Head of caudate nucleus (tissue), 42 donors: ENCODE results near the gene DHRS3.
A peak's percentile ranks its signal among the peaks of the same experiment; 100 is the strongest.
"Not testable (repeated sequence)": the region's sequence is repeated elsewhere in the genome, so short reads cannot be mapped to it uniquely, and the experiment has no call there.

Experiments
- DNase-seq, 42 donors: peaks; one replicate each; pipeline versions ENCODE4 v3.0.0 to v3.0.0-alpha.2; 2020 to 2021; ENCODE audit warnings: mixed read lengths in 7 of 42
- intact Hi-C: fragments of 100-400 bp; cut with DNase I; formaldehyde crosslinking; loops from one replicate; pipeline ENCODE4 v1.15.0; 2022

The DHRS3 gene

DNA sequence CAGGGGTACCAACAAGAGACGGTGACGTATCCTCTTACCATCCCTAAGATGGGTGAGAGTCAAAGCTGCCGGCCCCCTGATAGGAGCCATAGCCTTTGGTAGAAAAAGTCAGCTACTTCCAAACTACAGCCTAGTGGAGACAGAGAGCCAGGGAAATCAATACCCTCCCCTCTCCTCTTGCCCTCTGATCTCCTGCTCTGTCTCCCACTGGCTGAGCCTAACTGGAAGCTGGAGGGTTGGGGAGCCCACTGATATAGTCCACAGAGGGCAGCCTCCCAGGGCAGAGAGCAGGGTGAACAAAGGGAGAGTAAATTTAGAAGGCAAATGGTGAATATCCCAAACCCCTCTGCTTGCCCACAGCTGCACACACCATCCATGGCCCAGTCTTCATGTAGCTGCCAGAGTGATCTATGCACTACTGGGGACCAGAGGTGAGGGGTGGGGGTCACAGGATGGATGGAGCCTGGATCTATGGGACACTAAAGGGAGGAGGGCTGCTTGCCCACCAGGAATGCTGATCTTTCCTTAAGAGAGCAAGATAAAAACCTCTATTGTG is 80.0 kb downstream of the DHRS3 start:
- intact Hi-C loops: no loop called here
- peak in 3 of 42 donors; percentile 1 to 10 (median 9) for DNase-seq

DNA sequence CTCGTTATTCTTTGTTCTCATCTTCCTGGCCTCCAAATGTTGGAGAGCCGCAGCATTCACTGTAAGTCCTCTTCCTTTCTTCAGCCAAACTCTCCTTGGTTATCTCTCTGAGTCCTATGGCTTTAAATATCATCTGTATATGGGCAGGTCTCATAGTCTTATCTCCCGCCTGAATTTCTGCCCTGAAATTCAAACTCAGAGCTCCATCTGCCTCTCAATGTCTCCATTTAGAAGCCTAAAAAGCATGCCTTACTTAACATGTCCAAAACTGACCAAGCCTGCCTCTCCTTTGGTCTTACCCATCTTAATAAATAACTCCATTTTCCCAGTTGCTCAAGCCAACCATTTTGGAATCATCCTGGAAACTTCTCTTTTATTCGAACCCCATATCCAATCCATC is 80.7 kb downstream of the DHRS3 start:
- DNase-seq: no peak
- intact Hi-C loops: no loop called here

DNA sequence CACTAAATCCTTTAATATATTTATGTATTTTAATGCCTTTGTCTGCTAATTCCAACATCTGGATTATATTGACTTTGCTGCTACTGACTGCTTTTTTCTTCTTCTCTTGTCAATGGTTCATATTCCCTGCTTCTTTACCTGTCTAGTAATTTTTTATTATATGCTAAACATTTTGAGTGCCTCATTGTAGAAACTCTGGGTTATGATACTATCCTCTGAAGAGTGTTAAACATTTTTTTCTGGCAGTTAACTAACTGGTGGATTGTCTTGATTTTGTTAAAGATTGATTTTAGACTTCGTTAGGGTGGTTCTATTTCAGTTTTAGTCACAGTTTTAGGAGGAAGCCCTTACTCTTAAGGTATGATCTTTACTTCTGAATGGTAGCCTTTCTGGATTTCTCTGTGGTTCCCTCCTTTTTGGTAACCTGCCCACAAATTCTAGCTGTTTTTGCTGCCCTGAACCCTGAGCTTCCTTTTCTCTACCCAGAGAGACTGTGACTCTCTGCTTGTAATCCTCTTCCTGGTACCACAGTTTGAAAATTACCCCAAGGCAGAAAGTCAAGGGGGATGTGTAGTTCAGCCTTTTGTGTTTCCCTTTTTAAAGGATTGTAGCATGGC is 81.9 kb downstream of the DHRS3 start:
- DNase-seq: no peak
- intact Hi-C loops: no loop called here

- intact Hi-C loops: no loop called here
- DNase-seq: peak in 2 of 42 donors; percentile 10 to 19
Observed at GRCh38 chr1:12532405-12533315, 85.3 kb downstream of the DHRS3 start.

GRCh38 chr1:12531179-12531499 is 86.9 kb downstream of the DHRS3 start:
- intact Hi-C loops: no loop called here
- DNase-seq: no peak

DNA sequence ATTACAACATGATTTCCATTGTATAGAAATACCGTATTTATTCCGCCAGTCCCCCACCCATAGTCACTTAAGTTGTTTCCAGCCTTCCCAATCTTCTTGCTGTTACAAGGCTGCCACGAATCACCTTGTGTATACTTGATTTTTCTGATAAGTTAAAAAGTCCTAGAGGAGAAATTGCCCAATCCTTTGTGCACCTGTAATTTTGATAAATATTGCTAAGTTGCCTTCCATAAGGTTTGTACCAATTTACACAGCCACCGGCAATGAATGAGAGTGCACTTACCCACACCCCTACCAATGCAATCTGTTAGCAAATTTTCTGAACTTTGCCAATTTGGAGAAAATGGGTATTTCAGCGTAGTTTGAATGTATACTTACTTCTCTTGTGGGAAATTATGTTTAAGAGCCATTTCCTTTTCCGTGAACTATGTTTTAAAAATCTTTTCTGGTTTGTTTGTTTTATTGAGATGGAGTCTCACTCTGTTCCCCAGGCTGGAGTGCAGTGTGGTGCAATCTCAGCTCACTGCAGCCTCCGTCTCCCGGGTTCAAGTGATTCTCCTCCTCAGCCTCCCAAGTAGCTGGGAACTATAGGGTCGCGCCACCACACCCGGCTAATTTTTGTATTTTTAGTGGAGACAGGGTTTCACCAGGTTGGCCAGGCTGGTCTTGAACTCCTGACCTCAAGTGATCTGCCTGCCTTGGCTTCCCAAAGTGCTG is 87.4 kb downstream of the DHRS3 start:
- intact Hi-C loops: no loop called here

GRCh38 chr1:12529640-12530174 is 88.3 kb downstream of the DHRS3 start:
- no peak for DNase-seq
- intact Hi-C loops: no loop called here

More for the DNA sequence above, 87.4 kb downstream of the DHRS3 start:
- peak in 2 of 42 donors; percentile 1 to 19 for DNase-seq

- peak in 29 of 42 donors; percentile 27 to 69 (median 49) for DNase-seq
- intact Hi-C loops: no loop called here
Observed at GRCh38 chr1:12528021-12528852, 89.8 kb downstream of the DHRS3 start.

DNA sequence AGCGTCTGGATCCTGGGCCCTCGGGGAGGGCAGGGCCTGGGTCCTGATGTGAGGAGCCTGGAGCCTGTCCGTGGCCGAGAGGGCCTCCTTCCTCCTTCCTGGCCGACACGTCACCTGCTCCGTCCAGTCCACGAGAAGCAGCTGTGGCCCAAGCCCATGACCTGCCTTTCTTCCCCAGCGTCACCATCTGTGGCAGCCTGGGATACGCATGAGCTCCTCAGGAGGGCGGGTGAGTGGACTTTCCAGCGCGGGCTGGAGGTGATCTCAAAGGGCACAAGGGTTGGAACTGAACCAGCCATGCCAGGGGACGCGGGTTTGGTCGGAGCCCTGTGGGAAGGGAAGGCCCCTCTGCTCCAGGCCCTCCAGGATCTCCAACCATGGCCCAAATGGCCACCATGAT is 90.4 kb downstream of the DHRS3 start:
- DNase-seq: peak in 1 of 42 donors; percentile 17
- intact Hi-C loops: no loop called here

- intact Hi-C loops: no loop called here
- peak in 5 of 42 donors; percentile 1 to 70 (median 35) for DNase-seq
Observed at GRCh38 chr1:12525311-12526181, 92.5 kb downstream of the DHRS3 start.

DNA sequence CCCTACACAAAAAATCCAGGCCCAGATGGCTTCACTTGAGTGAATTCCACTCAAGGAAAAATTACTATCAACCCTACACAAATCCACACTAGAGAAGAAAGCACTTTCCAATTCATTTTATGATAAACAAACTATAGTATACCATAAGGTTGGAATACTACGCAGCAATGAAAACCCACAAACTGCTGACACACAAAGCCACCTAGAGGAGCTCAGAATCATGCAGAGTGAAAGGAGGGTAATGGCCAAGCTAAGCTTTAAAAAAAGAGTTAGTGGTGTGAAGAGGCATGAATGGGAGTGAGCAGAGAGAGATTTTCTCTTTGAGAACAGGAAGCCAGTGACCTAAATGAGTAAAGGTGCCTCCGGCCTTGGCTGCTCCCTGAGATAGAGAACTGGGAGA is 93.7 kb downstream of the DHRS3 start:
- peak in 1 of 42 donors; percentile 7 for DNase-seq
- intact Hi-C loops: no loop called here

DNA sequence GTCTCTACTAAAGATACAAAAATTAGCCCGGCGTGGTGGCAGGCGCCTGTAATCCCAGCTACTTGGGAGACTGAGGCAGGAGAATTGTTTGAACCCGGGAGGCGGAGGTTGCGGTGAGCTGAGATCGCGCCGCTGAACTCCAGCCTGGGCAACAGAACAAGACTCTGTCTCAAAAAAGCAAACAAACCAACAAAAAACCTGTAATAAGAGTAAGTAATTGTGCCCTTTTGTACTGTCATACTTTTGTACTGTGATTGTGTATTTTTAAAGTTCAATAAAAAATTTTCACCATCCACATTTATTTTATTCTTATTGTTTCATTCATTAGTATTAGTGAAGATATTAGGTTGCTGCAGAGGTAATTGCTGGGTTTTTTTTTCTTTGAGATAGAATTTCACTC is 95.2 kb downstream of the DHRS3 start:
- intact Hi-C loops, DNase-seq: not testable (repeated sequence)

- DNase-seq: peak in 1 of 42 donors; percentile 16
- intact Hi-C loops: no loop called here
Observed at GRCh38 chr1:12521096-12521495, 96.9 kb downstream of the DHRS3 start.

GRCh38 chr1:12519693-12520364 is 98.2 kb downstream of the DHRS3 start:
- intact Hi-C loops: loop anchor here (10.0 kb wide), 1 partner anchor 95 kb away; the partner anchor contains the start of gene DHRS3
- DNase-seq: no peak

GRCh38 chr1:12518931-12519692 is 98.9 kb downstream of the DHRS3 start:
- intact Hi-C loops: loop anchor here (10.0 kb wide), 1 partner anchor 96 kb away; the partner anchor contains the start of gene DHRS3
- peak in 25 of 42 donors; percentile 27 to 70 (median 50) for DNase-seq
